ENCODE data around the gene ELF4.

The ELF4 gene

GRCh38 chrX:130079824-130080406 lies 30.4 kb downstream of the ELF4 start:
- peak; percentile 59 for DNase-seq
- Histone ChIP-seq H3K4me3 (ENCODE audit: low read depth, low read length) (no peak overlapping the region), H3K27me3 (no peaks in the 10 kb centered on the region), H3K4me1 (peaks cover 10% of the 10 kb centered on the region), H3K36me3 (no peaks in the 10 kb centered on the region), H3K9me3 (no peaks in the 10 kb centered on the region)
- TF ChIP-seq CTCF (IDR thresholded peaks at IDR 0.05; ENCODE audit: low read depth, low read length) = peak; percentile 76

- no peaks in the 10 kb centered on the region for H3K9me3 ChIP-seq
- no peaks in the 10 kb centered on the region; the same call in 1 of the 2 replicates for H3K4me1 ChIP-seq
- no peak for TF ChIP-seq CTCF (IDR thresholded peaks at IDR 0.05; ENCODE audit: low read depth, low read length)
- DNase-seq = no peak
- H3K36me3 ChIP-seq = no peaks in the 10 kb centered on the region
- H3K27me3 ChIP-seq = no peaks in the 10 kb centered on the region
- H3K4me3 ChIP-seq (ENCODE audit: low read depth, low read length) = no peak overlapping the region
These were observed 34.5 kb downstream of the ELF4 start for GRCh38 chrX:130075777-130076176.

- H3K27me3 ChIP-seq = no peaks in the 10 kb centered on the region
- no peaks in the 10 kb centered on the region for H3K36me3 ChIP-seq
- TF ChIP-seq CTCF (IDR thresholded peaks at IDR 0.05; ENCODE audit: low read depth, low read length) = no peak
- H3K4me1 ChIP-seq = no peaks in the 10 kb centered on the region
- no peaks in the 10 kb centered on the region for H3K9me3 ChIP-seq
- DNase-seq = no peak
- H3K4me3 ChIP-seq (ENCODE audit: low read depth, low read length) = no peak overlapping the region
These were observed 38.0 kb downstream of the ELF4 start for GRCh38 chrX:130072345-130072740.

- H3K4me3 ChIP-seq (ENCODE audit: low read depth, low read length) = no peak overlapping the region
- H3K9me3 ChIP-seq = no peaks in the 10 kb centered on the region
- no peaks in the 10 kb centered on the region for H3K4me1 ChIP-seq
- no peaks in the 10 kb centered on the region for H3K27me3 ChIP-seq
- no peaks in the 10 kb centered on the region for H3K36me3 ChIP-seq
- TF ChIP-seq CTCF (IDR thresholded peaks at IDR 0.05; ENCODE audit: low read depth, low read length) = no peak
- no peak for DNase-seq
These were observed 38.5 kb downstream of the ELF4 start for GRCh38 chrX:130071611-130072344.

DNA sequence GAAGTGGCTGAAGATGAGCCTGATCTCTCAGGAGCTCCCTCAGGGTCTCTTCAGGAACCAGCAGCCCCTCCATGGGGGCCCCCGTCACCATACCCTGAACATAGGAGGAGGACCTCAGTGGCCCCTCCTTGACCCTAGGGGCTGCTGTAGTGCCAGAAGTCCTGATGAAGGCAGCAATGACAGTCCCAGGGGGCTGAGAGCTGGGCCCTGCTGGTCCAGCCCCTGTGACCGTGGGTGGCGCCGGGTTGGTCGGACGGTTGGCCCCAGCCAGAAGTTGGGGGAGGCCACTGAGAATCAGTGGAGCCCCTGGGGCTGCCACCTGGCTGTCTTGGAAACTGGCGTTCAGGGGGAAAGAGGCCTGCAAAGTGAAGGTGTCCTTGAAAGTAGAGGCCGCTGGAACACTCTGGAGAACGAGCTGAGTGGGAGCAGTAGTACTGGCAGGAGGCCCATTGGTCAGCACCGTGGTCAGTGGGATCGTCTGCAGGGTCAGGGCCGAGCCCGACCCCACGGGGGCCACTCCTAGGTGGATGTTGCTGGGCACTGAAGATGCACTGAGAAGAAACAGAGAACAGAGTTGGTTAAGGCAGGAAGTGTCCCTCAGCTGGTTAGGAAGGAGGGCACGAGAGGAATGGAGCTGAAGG lies 43.2 kb downstream of the ELF4 start:
- no peaks in the 10 kb centered on the region for H3K27me3 ChIP-seq
- H3K4me3 ChIP-seq (ENCODE audit: low read depth, low read length) = no peak overlapping the region
- TF ChIP-seq CTCF (IDR thresholded peaks at IDR 0.05; ENCODE audit: low read depth, low read length) = no peak
- no peaks in the 10 kb centered on the region for H3K9me3 ChIP-seq
- H3K36me3 ChIP-seq = no peaks in the 10 kb centered on the region
- DNase-seq = no peak
- no peaks in the 10 kb centered on the region for H3K4me1 ChIP-seq
